GM19328 (cell line): ENCODE results near the gene OR1K1.
"Not testable (repeated sequence)": the region's sequence is repeated elsewhere in the genome, so short reads cannot be mapped to it uniquely, and the experiment has no call there.

ENCODE experiments used
- ATAC-seq: cut with Tn5 transposase; IDR thresholded peaks from one replicate; pipeline ENCODE4 v1.9.1; 2021; ENCODE audit warnings: mild to moderate bottlenecking, moderate library complexity; ENCODE audit not compliant: unreplicated experiment

OR1K1 gene

DNA sequence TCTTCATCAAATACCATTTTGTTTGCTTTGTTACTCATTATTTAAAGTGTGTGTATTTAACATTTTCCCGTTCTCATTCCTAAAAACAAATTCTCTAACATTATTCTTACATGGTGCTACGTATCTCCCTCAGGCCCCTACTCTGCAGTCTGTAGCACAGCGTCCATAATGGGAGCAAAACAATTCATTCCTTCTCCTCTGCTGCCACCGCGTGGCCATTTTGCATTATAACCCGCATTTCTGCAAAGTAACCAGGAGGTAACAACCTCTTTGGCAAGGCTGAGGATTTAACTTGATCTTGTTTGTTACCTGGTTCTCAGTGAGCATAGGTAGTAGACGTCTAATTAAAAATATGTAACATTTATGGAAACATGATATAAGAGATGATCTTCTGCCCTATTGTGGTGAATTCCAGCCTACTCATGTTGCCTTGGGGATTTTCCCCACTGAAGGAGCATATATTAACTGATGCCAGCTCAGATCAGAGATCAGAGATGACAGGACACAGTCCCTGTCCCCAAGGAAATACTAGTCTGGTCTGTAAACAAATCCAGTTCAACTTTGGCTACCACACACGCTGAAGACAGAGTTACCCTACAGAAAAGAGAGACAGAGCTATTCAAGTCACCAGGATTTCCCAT lies 10.5 kb downstream of the OR1K1 start:
- ATAC-seq: peak; percentile 59

DNA sequence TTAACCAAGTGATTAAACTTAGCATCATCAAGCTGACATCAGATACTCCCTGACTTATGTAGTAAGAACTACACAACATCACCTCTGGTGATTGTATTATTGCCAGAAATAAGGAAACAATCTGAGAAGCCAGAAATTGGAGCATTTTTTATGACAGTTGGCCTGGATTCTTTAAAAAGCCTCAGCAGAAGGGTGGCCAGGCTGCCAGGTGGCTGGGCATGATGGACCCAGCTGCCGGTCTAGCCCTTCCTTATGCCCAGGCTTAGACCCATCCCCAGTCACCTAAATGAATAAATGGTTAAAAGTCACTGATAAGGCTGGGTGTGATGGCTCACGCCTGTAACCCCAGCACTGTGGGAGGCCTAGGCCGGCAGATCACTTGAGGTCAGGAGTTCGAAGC lies 12.8 kb downstream of the OR1K1 start:
- no peak for ATAC-seq

DNA sequence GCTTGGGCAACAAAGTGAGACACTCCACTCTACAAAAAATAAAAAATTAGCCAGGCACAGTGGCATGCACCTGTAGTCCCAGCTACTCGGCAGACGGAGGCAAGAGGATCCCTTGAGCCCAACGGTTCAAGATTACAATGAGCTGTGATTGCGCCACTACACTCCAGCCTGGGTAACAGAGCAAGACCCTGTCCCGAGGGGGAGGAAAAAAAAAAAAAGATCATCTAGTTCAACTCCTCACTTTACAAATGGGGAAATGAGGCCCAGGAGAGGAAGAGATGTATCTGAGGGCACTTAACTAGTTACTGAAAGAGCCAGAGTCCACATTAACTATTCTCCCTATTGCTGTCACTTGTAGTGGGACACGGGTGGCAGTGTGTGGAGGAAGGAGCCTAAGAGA lies 14.6 kb downstream of the OR1K1 start:
- no peak for ATAC-seq

DNA sequence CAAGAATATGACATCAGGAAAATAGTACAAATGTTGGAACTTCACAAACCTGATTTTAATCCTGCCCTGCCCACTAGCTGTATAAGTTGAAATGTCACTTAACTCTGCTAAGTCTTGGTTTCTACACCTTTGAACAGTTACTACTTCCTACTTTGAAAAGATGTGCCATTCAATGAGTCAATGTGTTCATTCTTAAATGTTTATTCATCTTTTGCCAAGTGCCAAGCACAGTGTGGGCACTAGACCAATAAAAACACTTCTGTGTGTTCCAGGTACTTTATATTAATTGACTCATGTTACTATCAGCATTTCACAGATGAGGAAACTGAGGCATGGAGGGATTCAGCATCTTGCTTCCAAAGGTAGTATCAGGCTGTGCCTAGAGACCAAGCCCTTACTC lies 15.6 kb downstream of the OR1K1 start:
- no peak for ATAC-seq

DNA sequence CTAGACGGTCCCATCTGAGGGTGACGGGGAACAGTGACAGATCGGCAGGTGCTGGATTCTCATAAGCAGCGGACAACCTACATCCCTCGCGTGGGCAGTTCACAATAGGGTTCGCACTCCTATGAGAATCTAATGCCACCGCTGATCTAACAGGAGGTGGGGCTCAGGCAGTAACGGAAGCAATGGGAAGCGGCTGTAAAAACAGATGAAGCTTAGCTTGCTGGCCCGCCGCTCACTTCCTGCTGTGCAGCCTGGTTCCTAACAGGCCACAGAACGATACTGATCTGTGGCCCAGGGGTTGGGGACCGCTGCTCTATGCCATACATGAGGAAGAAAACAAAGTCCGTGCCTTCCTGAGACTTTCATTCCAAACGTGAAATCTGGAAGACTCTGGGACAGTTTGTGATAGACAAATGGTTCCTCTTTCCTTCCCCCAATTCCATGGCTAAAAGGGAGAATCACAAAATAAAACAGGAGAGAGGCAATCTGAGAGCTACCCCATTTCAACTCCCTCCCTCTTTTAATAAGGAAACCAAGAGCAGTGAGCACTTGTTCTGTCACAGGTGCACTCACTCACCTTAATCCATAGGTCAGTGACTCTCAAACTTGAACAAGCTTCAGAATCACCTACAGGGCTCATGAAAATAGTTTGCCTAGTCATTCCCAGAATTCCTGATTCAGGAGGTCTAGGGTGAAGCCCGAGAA lies 16.4 kb downstream of the OR1K1 start:
- ATAC-seq: no peak

DNA sequence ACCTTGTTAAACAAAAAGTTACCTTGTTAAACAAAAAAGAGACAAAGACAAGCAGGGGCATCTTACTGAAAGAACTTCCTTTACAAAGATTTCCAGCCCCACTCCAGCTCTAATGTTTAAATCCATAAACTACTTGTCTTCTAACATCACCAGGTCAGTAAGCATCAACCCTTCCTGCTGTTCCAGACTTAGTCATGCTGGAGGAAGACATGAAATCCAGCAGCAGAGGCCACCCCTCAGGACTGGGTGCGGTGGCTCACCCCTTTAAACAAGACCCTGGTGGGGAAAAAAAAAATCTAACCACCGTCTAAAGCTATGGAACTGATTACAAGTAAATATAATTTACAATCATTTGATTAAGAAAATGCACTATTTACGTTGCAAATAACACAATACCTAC lies 19.4 kb downstream of the OR1K1 start:
- no peak for ATAC-seq

DNA sequence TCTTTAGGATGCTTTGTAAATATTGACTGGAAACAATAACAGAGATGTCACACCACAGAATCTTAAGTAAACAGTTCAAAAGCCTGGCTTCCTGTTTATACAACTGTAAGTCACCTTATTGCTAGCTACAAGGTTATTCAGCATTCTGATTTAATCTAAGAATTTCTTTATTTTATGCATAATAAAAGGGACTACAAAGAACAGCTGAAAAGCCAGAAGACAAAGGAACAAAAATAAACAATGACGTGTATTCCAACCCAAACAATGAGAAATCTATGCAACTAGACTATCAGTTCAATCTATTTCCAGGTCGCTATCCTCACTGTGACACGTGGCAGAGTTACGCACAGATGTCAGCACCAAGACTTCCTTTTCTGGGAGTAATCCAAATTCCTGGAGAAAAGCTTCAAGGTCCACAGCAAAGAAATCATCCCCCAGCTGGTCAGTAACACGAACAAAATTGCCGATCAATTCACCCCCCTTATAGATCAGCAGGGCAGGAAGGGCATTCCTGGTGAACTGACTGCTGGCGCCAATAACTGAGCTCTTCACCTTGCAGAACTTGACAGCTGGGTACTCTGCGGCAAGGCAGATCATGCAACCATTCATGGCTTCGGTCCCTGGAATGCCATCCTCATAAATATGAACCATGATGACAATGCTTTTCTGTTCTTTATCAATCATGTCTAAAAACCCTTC lies 20.0 kb downstream of the OR1K1 start:
- no peak for ATAC-seq

DNA sequence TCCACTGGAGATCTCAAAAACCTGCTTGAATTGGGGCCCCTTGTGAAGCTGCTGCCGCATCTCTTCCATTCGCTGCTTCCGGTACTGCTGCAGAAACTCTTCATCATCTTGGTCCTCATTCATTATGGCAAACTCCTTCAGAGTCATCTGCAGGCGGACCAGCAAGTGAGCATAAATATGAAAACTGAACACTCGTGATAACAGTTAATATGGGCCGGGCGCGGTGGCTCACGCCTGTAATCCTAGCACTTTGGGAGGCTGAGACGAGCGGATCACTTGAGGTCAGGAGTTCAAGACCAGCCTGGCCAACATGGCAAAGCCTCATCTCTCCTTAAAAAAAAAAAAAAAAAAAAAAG lies 20.5 kb downstream of the OR1K1 start:
- ATAC-seq: no peak

DNA sequence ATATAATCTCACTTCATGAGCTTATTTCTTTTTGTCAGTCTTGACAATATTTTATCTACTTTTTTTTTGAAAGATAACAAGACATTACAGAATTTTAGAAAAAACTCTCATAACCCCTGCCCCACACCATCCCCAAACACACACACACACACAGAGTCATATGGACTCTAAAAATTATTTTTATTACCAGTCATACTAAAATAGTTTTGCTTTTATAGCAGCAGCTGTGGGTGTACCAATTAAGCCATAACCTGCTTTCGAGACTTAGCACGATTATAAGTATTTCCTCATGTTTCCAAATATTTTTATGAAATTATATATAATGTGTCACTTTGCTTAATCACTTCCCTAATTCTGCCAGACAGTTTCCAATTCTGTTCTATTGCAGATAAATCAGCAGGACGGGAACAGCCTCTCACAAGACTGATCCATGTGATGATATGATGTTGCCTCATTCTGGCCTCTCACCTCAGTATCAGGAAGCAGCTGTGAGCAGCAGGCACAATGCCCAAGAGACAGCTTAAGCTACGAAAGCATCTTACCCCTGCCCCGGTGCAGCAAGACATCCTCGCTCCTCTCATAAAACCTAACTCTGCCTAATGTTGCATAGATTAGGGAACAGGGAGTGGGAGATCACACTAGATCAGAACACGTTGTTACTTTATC lies 21.5 kb downstream of the OR1K1 start:
- no peak for ATAC-seq

DNA sequence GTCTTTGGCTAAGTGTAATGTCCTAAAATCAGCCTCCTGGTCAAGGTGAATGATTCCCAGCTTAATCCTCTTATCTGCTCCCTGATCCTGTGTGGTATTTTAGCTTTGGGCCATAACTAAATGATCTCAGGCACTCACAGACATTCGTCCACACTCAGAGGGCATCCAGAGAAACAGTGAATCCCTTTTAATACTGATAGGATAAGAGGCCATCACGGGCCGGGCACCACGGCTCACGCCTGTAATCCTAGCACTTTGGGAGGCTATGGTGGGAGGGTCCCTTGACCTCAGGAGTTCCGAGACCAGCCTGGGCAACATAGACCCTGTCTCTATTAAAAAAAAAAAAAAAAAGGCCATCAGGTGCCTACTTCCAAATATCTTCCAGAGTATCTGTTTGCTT lies 22.1 kb downstream of the OR1K1 start:
- no peak for ATAC-seq

DNA sequence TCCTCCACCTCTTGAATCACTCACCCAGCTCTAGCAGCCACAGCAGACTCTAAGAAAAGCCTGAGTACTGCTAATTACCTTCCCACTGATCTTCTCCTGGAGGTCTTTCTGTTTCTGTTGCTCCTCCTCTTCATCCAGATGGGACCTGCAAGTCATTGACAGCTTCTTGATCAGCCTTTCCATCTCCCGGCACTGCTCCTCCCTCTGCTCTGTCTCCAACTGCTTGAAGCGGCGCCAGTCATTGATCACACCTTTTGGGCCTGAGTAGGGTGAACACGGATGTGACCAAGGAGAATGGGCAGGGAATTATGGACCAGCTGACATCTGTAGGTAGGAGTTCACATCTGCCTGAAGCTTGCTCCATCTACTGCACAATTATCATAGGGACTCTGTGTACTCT lies 23.0 kb downstream of the OR1K1 start:
- no peak for ATAC-seq

DNA sequence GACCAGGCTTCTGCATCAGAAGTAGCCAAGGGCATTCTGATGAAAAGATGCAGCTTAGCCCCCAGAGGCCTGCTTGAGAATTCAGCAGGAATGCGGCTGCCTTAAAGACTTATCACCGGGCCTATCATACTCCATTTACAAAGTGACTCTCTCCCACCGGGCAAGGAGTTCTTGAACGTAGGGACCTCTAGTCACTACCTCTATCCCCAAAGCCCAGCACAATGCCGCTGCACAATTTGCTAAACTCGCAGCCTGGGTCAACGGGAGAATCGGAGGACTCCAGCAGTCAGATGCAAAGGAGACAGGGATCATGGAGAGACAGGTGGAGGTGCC lies 27.8 kb downstream of the OR1K1 start:
- ATAC-seq: peak; percentile 29

DNA sequence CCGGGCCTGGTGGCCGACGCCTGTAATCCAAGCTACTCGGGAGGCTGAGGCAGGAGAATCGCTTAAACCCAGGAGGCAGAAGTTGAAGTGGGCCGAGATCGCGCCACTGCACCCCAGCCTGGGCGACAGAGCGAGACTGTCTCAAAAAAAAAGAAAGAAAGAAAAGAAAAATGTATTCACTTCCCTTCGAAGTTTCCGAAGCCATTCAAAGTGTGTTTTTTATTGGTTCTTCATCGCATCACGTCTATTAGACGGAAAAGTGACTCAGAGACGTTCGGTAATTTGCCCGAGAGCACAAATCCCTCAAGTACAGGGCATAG lies 29.0 kb downstream of the OR1K1 start:
- not testable (repeated sequence) for ATAC-seq

DNA sequence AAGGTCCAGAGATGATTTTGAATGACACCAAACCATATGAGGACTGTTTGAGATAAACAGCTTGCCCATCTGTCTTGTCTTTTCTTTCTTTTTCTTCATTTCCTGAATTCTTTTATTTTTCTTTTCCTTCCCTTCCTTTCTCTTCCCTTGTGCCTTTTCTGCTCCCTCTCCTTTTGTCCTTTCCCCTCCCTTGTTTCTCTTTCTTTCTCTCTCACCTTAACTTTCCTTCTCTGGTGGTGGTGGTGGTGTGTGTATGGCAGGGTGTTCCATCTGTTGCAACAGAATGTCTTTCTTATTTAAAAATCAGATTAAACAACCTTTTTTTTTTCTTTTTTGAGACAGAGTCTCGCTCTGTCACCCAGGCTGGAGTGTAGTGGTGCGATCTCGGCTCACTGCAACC lies 32.3 kb downstream of the OR1K1 start:
- no peak for ATAC-seq

DNA sequence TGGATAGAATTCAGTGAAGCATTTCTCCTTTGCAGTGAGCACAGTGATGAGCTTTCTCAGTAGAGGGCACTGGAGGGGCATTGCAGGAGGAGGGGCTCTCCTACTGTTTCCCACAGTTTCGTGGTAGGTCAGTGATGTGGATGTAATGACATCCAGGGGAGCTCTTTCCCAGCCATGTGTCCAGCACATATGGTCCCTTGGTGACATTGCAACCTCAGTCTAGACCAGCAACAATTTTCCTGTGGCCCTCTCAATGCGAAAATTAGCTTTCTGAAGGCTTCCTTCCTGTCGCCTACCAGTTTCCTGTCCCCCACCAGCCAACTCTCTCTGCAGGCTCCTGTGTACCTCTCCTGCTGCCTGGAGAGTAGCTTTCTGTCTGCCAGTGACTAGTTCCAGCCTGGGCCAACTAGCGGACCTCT lies 35.4 kb downstream of the OR1K1 start:
- no peak for ATAC-seq

DNA sequence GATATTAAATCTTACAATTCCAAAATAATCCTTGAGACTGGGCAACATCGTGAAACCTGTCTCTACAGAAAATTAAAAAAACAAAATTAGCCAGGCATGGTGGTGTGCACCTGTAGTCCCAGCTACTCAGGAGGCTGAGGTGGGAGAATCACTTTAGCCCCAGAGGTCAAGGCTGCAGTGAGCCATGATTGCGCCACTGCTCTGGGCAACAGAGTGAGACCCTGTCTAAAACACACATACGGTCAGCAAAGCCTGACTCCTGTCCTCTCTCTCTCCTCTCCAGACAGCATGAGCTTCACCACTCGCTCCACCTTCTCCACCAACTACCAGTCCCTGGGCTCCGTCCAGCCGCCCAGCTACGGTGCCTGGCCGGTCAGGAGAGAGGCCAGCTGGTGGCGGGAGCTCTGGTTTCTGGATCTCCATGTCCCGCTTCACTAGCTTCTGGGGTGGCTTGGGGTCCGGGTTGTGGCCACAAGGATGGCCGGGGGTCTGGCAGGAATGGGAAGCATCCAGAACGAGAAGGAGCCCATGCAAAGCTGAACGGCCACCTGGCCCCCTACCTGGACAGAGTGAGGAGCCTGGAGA lies 37.4 kb downstream of the OR1K1 start:
- ATAC-seq: no peak

DNA sequence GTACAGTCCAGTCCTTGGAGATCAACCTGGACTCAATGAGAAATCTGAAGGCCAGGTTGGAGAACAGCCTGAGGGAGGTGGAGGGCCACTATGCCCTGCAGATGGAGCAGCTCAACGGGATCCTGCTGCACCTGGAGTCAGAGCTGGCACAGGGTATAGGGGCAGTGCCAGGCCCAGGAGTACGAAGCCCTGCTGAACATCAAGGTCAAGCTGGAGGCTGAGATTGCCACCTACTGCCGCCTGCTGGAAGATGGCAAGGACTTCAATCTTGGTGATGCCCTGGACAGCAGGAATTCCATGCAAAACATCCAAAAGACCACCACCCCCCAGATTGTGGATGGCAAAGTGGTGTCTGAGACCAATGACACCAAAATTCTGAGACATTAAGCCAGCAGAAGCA lies 38.5 kb downstream of the OR1K1 start:
- not testable (repeated sequence) for ATAC-seq

DNA sequence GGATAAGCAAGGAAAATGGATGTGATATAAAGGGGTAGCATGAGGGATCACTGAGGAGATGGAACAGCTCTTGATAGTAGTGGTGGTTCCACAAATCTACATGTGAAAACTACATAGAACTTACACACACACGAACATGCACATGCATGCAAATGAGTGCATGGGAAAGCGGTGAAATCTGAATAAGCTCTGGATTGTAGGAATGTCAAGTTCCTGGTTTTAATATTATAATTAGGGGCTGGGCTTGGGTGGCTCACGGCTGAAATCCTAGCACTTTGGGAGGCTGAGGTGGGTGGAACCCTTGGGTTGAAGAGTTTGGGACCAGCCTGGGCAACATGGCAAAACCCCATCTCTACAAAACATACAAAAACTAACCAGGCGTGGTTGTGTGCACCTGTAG lies 41.6 kb downstream of the OR1K1 start:
- ATAC-seq: no peak

DNA sequence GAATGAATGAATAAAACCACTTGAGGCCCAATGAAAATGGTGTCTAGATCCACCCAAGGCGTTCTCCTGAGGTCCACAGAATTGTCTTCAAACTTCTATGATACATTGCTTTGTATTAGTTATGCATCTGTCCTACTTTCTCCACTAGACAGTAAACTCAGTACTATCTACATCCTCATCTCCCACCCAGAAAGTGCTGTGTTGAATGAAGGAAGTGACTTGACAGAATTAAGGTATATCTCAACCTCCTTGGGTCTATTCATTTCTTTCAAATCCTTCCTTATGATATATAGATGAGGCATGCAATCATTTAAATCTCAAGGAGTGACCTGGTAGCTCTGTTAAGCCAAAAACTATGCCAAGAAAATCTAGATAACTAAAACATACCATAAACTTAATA lies 44.2 kb downstream of the OR1K1 start:
- no peak for ATAC-seq

DNA sequence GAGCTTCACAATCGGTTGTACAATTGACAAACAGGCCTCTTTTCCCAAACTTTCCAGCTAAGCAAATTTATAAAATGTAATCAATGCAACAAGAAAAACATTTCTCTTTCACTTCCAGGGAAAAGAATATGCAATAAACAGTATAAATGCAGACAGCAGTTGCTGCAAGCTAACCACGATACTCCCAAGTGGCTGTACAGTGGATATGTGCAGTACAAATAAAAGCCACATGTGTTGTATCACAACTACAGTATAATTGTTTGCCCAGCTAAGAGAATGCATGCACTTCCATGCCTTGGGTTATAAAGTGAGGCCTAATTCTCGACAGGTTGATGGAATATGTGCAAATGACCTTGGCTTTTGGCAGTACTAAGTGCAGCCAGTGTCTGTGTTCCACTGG lies 45.2 kb downstream of the OR1K1 start:
- no peak for ATAC-seq

DNA sequence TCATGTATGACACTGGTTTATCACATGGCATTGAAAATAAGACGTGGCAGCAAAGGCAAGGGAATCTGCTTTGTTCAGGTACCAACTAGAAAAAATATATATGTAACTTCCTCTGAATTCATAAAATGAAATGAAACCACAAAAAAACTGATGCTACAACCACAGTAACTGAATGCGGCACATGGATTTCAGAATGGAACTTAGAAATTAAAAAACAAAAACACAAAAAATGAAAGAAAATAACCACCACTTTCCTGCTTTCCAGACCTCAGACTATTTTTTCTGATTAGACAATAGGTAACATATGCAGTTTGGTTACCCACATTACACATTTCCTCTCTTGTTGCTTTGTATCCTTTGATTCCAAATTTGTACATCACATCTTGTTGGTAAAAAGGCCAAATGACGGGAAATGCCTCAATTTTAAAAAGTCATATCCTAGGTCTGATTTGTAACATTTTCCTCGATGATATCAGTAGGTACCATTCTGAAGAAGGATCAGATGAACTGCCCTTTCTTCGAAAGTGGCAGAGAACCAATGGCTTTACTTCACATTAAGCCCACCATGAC lies 46.5 kb downstream of the OR1K1 start:
- no peak for ATAC-seq
